LNCaP clone FGC (cell line): ENCODE results near the gene DNAJB13.

Experiments
- DNase-seq: peaks from one replicate; pipeline ENCODE4 v3.0.0-alpha.2; 2011; ENCODE audit warnings: low read depth
- H3K4me3 ChIP-seq: 2 replicates; pipeline ENCODE4 v1.5.1; 2011; ENCODE audit warnings: mild to moderate bottlenecking, low read depth, low read length, control low read depth
- CTCF ChIP-seq: IDR thresholded peaks from 2 replicates; pipeline ENCODE4 v1.5.1; 2012; ENCODE audit warnings: mild to moderate bottlenecking; ENCODE audit not compliant: control insufficient read depth, insufficient read depth; ENCODE audit errors: extremely low read depth

DNAJB13 gene

GRCh38 chr11:73968356-73968966 lies 17.6 kb downstream of the DNAJB13 start:
- no peak for DNase-seq
- H3K4me3 ChIP-seq = no peak overlapping the region
- TF ChIP-seq CTCF = no peak

GRCh38 chr11:73969091-73969490 lies 18.3 kb downstream of the DNAJB13 start:
- H3K4me3 ChIP-seq = no peak overlapping the region
- no peak for DNase-seq
- no peak for TF ChIP-seq CTCF

- DNase-seq = no peak
- no peak overlapping the region for H3K4me3 ChIP-seq
- no peak for TF ChIP-seq CTCF
These were observed 19.4 kb downstream of the DNAJB13 start for GRCh38 chr11:73969991-73970800.

- no peak overlapping the region for H3K4me3 ChIP-seq
- TF ChIP-seq CTCF = no peak
- no peak for DNase-seq
These were observed 20.4 kb downstream of the DNAJB13 start for GRCh38 chr11:73971175-73971719.

GRCh38 chr11:73972187-73972586 lies 21.4 kb downstream of the DNAJB13 start:
- H3K4me3 ChIP-seq = no peak overlapping the region
- TF ChIP-seq CTCF = no peak
- no peak for DNase-seq

GRCh38 chr11:73972620-73973449 lies 22.0 kb downstream of the DNAJB13 start:
- TF ChIP-seq CTCF = no peak
- no peak for DNase-seq
- no peak overlapping the region for H3K4me3 ChIP-seq
